Fibroblast of lung (primary cell): ENCODE results near the gene TGFB1I1. TPM values are rescaled to one million over a fixed set of nuclear protein-coding genes. Genes with fewer than 3 reads are reported as not detected.

ENCODE experiments used
- DNase-seq, 2 donors: peaks; one replicate each; pipeline versions ENCODE4 v3.0.0 to v3.0.0-alpha.2; 2010; ENCODE audit warnings: low read depth in 2 of 2
- H2AFZ ChIP-seq: 2 replicates; pipeline ENCODE4 v1.5.1; 2012; ENCODE audit warnings: low read length, control low read depth, inconsistent platforms
- H3K27ac ChIP-seq: 2 replicates; pipeline ENCODE4 v1.5.1; 2011; ENCODE audit warnings: low read length, control low read depth; ENCODE audit not compliant: insufficient read depth
- H3K27me3 ChIP-seq: 2 replicates; pipeline ENCODE4 v1.5.1; 2011; ENCODE audit warnings: mild to moderate bottlenecking, low read length; ENCODE audit not compliant: control insufficient read depth, insufficient read depth
- H3K36me3 ChIP-seq: 2 replicates; pipeline ENCODE4 v1.5.1; 2011; ENCODE audit warnings: low read length; ENCODE audit not compliant: control insufficient read depth, insufficient read depth
- H3K4me1 ChIP-seq: 2 replicates; pipeline ENCODE4 v1.5.1; 2011; ENCODE audit warnings: low read length; ENCODE audit not compliant: control insufficient read depth, insufficient read depth; ENCODE audit errors: extremely low read depth
- H3K4me2 ChIP-seq: 2 replicates; pipeline ENCODE4 v1.5.1; 2011; ENCODE audit warnings: low read length, control low read depth; ENCODE audit not compliant: insufficient read depth; ENCODE audit errors: extremely low read depth
- H3K4me3 ChIP-seq, 4 experiments: fragments of 200-600 bp in 1 of 4; sonication (generic) in 1 of 4; replicated peaks in 1 of 4; 2 replicates each; pipeline ENCODE4 v1.5.1; 2011 to 2016; ENCODE audit warnings: low read length in 4 of 4, low read depth in 3 of 4, mild to moderate bottlenecking in 3 of 4, control low read depth in 2 of 4, inconsistent platforms in 1 of 4, mixed read lengths in 1 of 4; ENCODE audit not compliant: insufficient read depth in 1 of 4; ENCODE audit errors: control extremely low read depth in 1 of 4
- H3K79me2 ChIP-seq: 2 replicates; pipeline ENCODE4 v1.5.1; 2012; ENCODE audit warnings: mild to moderate bottlenecking, low read length, inconsistent platforms; ENCODE audit not compliant: control insufficient read depth, insufficient read depth
- H3K9ac ChIP-seq: 2 replicates; pipeline ENCODE4 v1.5.1; 2011; ENCODE audit warnings: mild to moderate bottlenecking, low read length, control low read depth; ENCODE audit not compliant: insufficient read depth
- H3K9me3 ChIP-seq: 2 replicates; pipeline ENCODE4 v1.5.1; 2012; ENCODE audit warnings: low read depth, low read length; ENCODE audit not compliant: control insufficient read depth, insufficient read depth
- H4K20me1 ChIP-seq: 2 replicates; pipeline ENCODE4 v1.5.1; 2011; ENCODE audit warnings: low read length; ENCODE audit not compliant: control insufficient read depth, insufficient read depth; ENCODE audit errors: extremely low read depth
- EZH2 ChIP-seq: IDR thresholded peaks from 2 replicates; pipeline ENCODE4 v1.5.1; 2012; ENCODE audit warnings: low read length, control low read depth, mild to moderate bottlenecking; ENCODE audit errors: missing control alignments
- polyA plus RNA-seq, 2 donors: library from polyadenylated mRNA; depleted of rRNA in 1 of 2; stranded (reverse) in 1 of 2; unstranded in 1 of 2; fragments of >200 nt; gene quantifications; 2 replicates each; pipeline ENCODE4 v1.2.1, GENCODE V29; 2011 to 2012; ENCODE audit warnings: missing spikeins in 1 of 2
- total RNA-seq: library from RNA; depleted of rRNA; stranded (reverse); fragments of >200 nt; gene quantifications from 2 replicates; pipeline ENCODE4 v1.2.1, GENCODE V29; 2014
- TF ChIP-seq, protein P1 (sequence below), 2 donors: IDR thresholded peaks in 1 of 2; conservative IDR thresholded peaks in 1 of 2; 1 replicate in 1 of 2; 2 replicates in 1 of 2; pipeline ENCODE4 v1.5.1; 2011 to 2012; ENCODE audit warnings: low read length in 2 of 2, control low read depth in 1 of 2, inconsistent platforms in 1 of 2, low read depth in 1 of 2, mild to moderate bottlenecking in 1 of 2

TGFB1I1 gene
- total and polyA plus RNA-seq, 2 donors (not counting 1 experiment from before 2014, with no cell fraction given): 46.9 to 94.3 TPM

DNA sequence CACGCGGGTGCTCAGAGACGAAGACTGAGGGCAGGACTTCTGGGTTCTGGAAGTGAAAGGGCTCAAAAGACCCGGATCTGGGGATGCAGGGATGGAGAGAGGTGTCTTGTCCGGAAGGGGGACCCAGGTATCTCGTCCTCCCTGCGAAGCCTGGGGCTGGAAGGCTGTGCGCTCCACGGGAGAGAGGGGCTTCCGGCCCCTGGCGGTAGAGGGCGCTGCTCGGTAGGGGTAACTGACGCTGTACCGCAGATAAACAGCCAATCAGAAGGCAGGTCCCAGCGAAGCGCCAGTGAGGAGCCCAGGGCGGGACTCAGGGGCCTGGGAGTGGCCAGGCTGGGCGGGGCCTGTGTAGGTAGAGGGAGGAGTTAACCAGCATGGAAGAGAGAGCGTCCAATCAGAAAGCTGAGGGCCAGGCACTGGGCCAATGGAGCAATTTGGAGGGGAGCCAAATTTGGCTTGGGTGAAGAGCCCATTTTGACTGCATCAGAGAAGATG, 804 bp downstream of the TGFB1I1 start:
- peak overlapping the region; percentile 95 for H3K27ac ChIP-seq
- H3K4me2 ChIP-seq: peak overlapping the region; percentile 75
- peaks cover 15% of the 10 kb centered on the region for H3K79me2 ChIP-seq
- H3K36me3 ChIP-seq: peaks cover 35% of the 10 kb centered on the region
- H3K9me3 ChIP-seq: no peaks in the 10 kb centered on the region
- TF ChIP-seq, protein P1, sequence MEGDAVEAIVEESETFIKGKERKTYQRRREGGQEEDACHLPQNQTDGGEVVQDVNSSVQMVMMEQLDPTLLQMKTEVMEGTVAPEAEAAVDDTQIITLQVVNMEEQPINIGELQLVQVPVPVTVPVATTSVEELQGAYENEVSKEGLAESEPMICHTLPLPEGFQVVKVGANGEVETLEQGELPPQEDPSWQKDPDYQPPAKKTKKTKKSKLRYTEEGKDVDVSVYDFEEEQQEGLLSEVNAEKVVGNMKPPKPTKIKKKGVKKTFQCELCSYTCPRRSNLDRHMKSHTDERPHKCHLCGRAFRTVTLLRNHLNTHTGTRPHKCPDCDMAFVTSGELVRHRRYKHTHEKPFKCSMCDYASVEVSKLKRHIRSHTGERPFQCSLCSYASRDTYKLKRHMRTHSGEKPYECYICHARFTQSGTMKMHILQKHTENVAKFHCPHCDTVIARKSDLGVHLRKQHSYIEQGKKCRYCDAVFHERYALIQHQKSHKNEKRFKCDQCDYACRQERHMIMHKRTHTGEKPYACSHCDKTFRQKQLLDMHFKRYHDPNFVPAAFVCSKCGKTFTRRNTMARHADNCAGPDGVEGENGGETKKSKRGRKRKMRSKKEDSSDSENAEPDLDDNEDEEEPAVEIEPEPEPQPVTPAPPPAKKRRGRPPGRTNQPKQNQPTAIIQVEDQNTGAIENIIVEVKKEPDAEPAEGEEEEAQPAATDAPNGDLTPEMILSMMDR (conservative IDR thresholded peaks at IDR 0.05 in 1 of 2, IDR thresholded peaks at IDR 0.05 in 1 of 2; ENCODE audit: low read depth in 1 of 2, low read length in 2 of 2): peak; percentile 76 to 77
- no peak for TF ChIP-seq EZH2
- no peaks in the 10 kb centered on the region for H3K27me3 ChIP-seq
- peaks cover 16% of the 10 kb centered on the region for H3K4me1 ChIP-seq
- H2AFZ ChIP-seq: no peak overlapping the region
- no peaks in the 10 kb centered on the region for H4K20me1 ChIP-seq
- peak overlapping the region; percentile 93 for H3K9ac ChIP-seq
- peak; percentile 91 to 94 for DNase-seq
- H3K4me3 ChIP-seq: peak overlapping the region; percentile 69 to 89 (median 80)

DNA sequence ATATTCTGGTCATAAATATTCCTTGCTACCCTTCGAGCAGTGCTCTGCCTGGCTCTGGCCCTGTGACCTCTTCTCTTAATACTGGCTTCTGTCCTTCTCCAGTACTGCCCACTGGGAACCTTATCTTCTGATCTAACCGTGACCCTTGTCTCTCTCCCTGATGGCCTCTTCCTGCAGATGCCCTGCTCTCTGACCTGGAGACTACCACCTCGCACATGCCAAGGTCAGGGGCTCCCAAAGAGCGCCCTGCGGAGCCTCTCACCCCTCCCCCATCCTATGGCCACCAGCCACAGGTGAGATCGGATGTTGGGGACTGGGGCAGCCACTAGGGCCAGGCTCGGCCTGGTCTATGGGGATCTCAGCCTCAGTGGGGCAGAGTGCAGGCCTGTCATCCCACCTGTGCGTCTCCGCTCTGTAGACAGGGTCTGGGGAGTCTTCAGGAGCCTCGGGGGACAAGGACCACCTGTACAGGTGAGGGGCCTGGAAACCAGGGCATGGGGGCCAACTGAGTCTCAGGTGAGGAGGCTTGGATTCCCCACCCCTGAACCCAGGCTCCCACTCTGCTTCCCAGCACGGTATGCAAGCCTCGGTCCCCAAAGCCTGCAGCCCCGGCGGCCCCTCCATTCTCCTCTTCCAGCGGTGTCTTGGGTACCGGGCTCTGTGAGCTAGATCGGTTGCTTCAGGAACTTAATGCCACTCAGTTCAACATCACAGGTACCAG, 1.5 kb downstream of the TGFB1I1 start:
- Histone ChIP-seq H3K9me3 (no peaks in the 10 kb centered on the region), H3K4me2 (peak overlapping the region; percentile 75), H3K4me3 (peak overlapping the region in 3 of 4 experiments; percentile 4 to 25 (median 21)), H3K36me3 (peaks cover 40% of the 10 kb centered on the region), H2AFZ (no peak overlapping the region), H3K27ac (peak overlapping the region; percentile 68), H3K9ac (no peak overlapping the region), H3K27me3 (no peaks in the 10 kb centered on the region), H4K20me1 (no peaks in the 10 kb centered on the region), H3K4me1 (peaks cover 16% of the 10 kb centered on the region), H3K79me2 (peaks cover 15% of the 10 kb centered on the region)
- no peak for DNase-seq
- TF ChIP-seq, protein P1 (conservative IDR thresholded peaks at IDR 0.05 in 1 of 2, IDR thresholded peaks at IDR 0.05 in 1 of 2; ENCODE audit: low read depth in 1 of 2, low read length in 2 of 2): no peak
- TF ChIP-seq EZH2: no peak

DNA sequence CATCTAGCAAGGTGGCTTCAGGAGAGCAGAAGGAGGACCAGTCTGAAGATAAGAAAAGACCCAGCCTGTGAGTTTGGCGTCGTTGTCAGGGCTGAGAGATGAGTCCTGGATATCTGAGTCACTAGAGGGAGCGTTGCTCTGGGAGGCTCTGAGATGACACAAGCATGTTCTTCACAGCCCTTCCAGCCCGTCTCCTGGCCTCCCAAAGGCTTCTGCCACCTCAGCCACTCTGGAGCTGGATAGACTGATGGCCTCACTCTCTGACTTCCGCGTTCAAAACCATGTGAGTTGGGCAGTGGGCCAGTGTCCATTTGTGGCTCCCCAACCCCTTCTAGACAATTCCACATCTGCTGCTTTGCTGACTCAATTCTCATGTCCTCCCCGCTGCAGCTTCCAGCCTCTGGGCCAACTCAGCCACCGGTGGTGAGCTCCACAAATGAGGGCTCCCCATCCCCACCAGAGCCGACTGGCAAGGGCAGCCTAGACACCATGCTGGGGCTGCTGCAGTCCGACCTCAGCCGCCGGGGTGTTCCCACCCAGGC, 2.3 kb downstream of the TGFB1I1 start:
- no peaks in the 10 kb centered on the region for H3K27me3 ChIP-seq
- no peak overlapping the region for H2AFZ ChIP-seq
- no peaks in the 10 kb centered on the region for H4K20me1 ChIP-seq
- no peaks in the 10 kb centered on the region for H3K9me3 ChIP-seq
- peaks cover 15% of the 10 kb centered on the region for H3K79me2 ChIP-seq
- peak; percentile 90 to 95 for DNase-seq
- H3K4me2 ChIP-seq: no peak overlapping the region
- TF ChIP-seq EZH2: no peak
- TF ChIP-seq, protein P1 (conservative IDR thresholded peaks at IDR 0.05 in 1 of 2, IDR thresholded peaks at IDR 0.05 in 1 of 2; ENCODE audit: low read depth in 1 of 2, low read length in 2 of 2): no peak
- peaks cover 16% of the 10 kb centered on the region for H3K4me1 ChIP-seq
- peak overlapping the region; percentile 68 for H3K27ac ChIP-seq
- no peak overlapping the region for H3K9ac ChIP-seq
- H3K4me3 ChIP-seq: no peak overlapping the region
- peaks cover 45% of the 10 kb centered on the region for H3K36me3 ChIP-seq
